HG03159 (cell line): ENCODE results near the gene JUNB.

Experiments
- ATAC-seq: cut with Tn5 transposase; IDR thresholded peaks from one replicate; pipeline ENCODE4 v1.9.1; 2021; ENCODE audit warnings: mild to moderate bottlenecking, moderate library complexity; ENCODE audit not compliant: unreplicated experiment

The JUNB gene

DNA sequence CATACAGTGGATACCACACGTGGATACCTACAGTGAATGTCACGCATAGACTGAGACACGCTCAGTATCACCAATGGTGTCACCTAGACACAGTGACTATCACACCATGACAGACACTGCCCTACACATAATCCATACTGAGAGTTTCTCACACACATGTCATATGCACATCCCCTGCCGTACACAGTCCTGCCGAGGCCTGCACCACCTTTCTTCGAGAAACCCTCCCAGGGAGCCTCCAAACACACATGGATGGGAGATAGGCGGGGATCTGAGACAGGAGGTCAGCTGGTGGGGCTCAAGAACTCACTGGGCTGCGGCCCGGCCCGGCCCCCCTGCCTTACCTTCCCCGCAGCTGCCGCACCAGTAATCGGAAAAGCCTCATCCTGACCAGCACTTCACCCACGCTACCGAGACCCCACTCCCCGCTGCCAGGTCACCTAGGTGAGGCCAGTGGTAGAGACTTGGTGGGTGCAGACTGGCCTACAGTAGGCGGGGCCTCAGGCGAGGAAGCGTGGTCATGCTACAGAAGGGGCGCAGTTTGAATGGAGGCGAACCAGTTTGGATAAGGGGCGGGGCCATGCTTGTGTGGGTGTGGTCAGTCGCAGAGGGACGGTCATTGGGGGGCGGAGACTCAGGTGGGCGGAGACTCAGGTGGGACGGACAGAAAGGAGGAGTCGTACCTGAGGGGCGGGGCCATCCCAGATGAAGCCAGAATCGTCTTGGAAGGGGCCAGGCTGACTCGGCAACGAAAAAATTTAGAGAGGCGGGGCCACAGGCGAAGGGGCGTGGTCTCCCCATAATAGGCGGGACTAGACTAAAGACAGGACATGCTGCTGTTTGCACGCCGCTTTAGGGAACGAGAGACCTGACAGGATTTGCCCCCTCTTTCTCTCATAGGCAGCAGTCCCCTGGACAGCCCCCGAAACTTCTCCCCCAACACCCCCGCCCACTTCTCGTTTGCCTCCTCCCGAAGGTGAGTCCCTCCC lies 49.1 kb downstream of the JUNB start:
- ATAC-seq: no peak

- ATAC-seq: no peak
Measured at GRCh38 chr19:12841094-12841493, 49.8 kb downstream of the JUNB start.

DNA sequence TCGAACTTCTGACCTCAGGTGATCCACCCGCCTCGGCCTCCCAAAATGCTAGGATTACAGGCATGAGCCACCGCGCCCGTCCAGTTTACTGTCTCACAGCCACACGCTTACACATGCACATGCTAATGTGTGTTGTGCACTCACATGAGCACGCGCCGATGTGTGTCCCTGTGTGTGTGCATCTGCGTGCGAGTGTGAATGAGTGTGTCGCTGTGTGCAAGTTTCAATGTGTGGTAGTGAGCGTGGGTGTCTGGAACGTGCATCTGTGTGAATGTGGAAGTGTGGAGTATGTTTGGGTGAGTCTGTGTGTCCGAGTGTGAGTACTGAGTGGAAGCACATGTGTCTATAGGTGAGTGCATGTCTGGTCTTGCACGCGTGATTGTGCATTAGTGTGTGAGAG lies 51.2 kb downstream of the JUNB start:
- ATAC-seq: no peak
